AG04450 (cell line): ENCODE results near the gene WDFY2. TPM values are rescaled to one million over a fixed set of nuclear protein-coding genes. Genes with fewer than 3 reads are reported as not detected.

Experiments
- CTCF ChIA-PET: fragments of 300-600, 350-600 bp; formaldehyde crosslinking; extraction: SDS; loops from one replicate; lab custom pipeline; 2022; ENCODE audit warnings: antibody characterized with exemption, inconsistent platforms; lab: Charles Lee
- POLR2A ChIA-PET: fragments of 350-600 bp; formaldehyde crosslinking; extraction: SDS; loops from one replicate; lab custom pipeline; 2021; ENCODE audit warnings: antibody characterized with exemption, inconsistent platforms; lab: Yijun Ruan, JAX
- DNase-seq: peaks from one replicate; pipeline ENCODE4 v3.0.0-alpha.2; 2011; ENCODE audit warnings: low read depth, low spot score
- H3K27ac ChIP-seq: one replicate; pipeline ENCODE4 v1.5.1; 2012; ENCODE audit warnings: low read depth, low read length, control low read depth
- H3K27me3 ChIP-seq: one replicate; pipeline ENCODE4 v1.6.0; 2012; ENCODE audit warnings: low read length; ENCODE audit not compliant: control insufficient read depth, insufficient read depth
- H3K4me3 ChIP-seq: 2 replicates; pipeline ENCODE4 v1.5.1; 2011; ENCODE audit warnings: mild to moderate bottlenecking, low read depth, low read length, control low read depth
- H3K9me3 ChIP-seq: 2 replicates; pipeline ENCODE4 v1.5.1; 2012; ENCODE audit warnings: low read length; ENCODE audit not compliant: control insufficient read depth, insufficient read depth
- CTCF ChIP-seq: IDR thresholded peaks from 2 replicates; pipeline ENCODE4 v1.5.1; 2011; ENCODE audit warnings: low read depth, low read length, control low read depth, inconsistent platforms
- polyA plus RNA-seq: library from polyadenylated mRNA; depleted of rRNA; stranded (reverse); fragments of >200 nt; gene quantifications from 2 replicates; pipeline ENCODE4 v1.2.3, GENCODE V29; 2011

The WDFY2 gene
- polyA plus RNA-seq, 1 experiment = 6.3 TPM

- ChIA-PET CTCF (interaction anchor here (1.8 kb wide), 1 partner anchor 337 kb away, joined by 6 read pairs; no protein-coding TSS in a partner anchor), POLR2A (interaction anchor here (1.0 kb wide), 1 partner anchor 319 kb away, joined by 4 read pairs; the partner anchor contains the start of gene INTS6)
Measured at GRCh38 chr13:51771418-51772104, 187.3 kb downstream of the WDFY2 start.

DNA sequence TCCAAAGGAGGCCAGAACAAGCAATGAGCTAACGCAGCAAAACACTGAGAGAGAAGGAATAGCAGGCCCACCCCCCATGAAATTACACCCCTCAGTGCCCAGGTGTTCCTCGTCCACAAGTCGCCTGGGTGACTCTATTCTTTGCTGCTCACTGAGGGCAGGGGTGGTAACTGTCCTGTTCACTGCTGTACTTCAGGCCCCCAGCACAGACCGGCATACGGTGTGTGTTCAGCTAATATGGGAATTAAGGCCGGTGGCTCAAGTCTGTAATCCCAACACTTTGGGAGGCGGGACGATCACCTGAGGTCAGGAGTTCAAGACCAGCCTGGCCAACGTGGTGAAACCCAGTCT lies 187.8 kb downstream of the WDFY2 start:
- H3K4me3 ChIP-seq = no peak overlapping the region
- DNase-seq = no peak
- ChIA-PET CTCF (interaction anchor here (1.8 kb wide), 1 partner anchor 337 kb away, joined by 6 read pairs; no protein-coding TSS in a partner anchor), POLR2A (interaction anchor here (1.0 kb wide), 1 partner anchor 319 kb away, joined by 4 read pairs; the partner anchor contains the start of gene INTS6)
- H3K27ac ChIP-seq = no peak overlapping the region
- no peaks in the 10 kb centered on the region; the same call in 1 of the 2 replicates for H3K9me3 ChIP-seq
- H3K27me3 ChIP-seq = no peaks in the 10 kb centered on the region
- no peak for TF ChIP-seq CTCF

More at GRCh38 chr13:51771418-51772104, 187.3 kb downstream of the WDFY2 start:
- Histone ChIP-seq H3K4me3 (no peak overlapping the region), H3K27me3 (no peaks in the 10 kb centered on the region), H3K9me3 (no peaks in the 10 kb centered on the region; the same call in 1 of the 2 replicates), H3K27ac (no peak overlapping the region)
- TF ChIP-seq CTCF = no peak
- DNase-seq = no peak

DNA sequence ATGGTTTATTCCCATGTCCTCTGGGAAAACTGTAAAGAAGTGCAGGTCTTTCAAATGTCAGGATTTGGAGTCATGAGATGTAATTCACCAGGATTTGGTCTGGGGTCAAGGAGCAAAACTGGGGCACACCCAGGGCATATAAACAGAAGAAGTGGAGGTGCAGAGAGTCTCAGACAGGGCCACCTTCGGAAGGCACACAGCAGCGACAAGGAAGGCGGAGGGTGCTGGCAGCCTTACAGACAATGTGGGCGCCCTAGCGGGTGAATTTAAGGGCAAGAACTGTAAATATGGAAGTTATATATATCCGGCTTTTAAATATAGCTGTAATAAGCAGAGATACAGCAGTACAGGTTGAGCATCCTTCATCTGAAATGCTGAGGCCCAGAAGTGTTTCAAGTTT lies 188.5 kb downstream of the WDFY2 start:
- H3K27ac ChIP-seq = no peak overlapping the region
- H3K4me3 ChIP-seq = no peak overlapping the region
- H3K9me3 ChIP-seq = no peaks in the 10 kb centered on the region; the same call in 1 of the 2 replicates
- POLR2A ChIA-PET = interaction anchor here (1.0 kb wide), 1 partner anchor 320 kb away, joined by 4 read pairs; the partner anchor contains the start of gene INTS6
- H3K27me3 ChIP-seq = no peaks in the 10 kb centered on the region
- CTCF ChIA-PET = no interaction called here
- TF ChIP-seq CTCF = no peak
- no peak for DNase-seq

DNA sequence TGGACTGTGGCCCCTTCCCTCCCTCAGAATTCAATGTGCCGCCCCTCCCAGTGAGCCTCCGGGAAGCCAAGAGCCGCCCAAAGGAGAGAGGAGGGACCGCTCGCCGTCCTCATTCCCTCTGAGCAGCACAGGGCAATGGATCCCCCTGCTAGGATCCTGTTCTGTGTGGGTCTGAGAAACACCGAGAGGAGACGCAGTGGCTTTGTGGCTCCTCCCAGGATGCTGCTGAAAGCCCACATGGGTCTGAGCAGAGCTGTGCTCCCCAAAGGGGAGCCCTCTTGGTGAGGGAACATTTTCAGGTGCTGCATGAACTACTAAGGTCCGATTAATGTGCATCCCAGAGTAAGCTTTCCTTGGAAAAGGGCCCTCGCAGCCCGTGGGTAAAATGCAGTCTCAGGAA lies 189.3 kb downstream of the WDFY2 start:
- POLR2A ChIA-PET = no interaction called here
- CTCF ChIA-PET = no interaction called here

More for the DNA sequence above, 189.3 kb downstream of the WDFY2 start:
- no peak for DNase-seq
- Histone ChIP-seq H3K9me3 (no peaks in the 10 kb centered on the region; the same call in 1 of the 2 replicates), H3K27ac (no peak overlapping the region), H3K27me3 (peaks cover 1% of the 10 kb centered on the region), H3K4me3 (no peak overlapping the region)
- no peak for TF ChIP-seq CTCF
